HL-60/S4 (cell line): ENCODE results near the gene EFCAB11.

Source experiments
- in situ Hi-C: fragments of 300-500 bp; cut with MboI; formaldehyde crosslinking; loops from 2 replicates; pipeline ENCODE4 v1.14.3; 2022; ENCODE audit warnings: low sequenced_read_pairs

EFCAB11 gene

DNA sequence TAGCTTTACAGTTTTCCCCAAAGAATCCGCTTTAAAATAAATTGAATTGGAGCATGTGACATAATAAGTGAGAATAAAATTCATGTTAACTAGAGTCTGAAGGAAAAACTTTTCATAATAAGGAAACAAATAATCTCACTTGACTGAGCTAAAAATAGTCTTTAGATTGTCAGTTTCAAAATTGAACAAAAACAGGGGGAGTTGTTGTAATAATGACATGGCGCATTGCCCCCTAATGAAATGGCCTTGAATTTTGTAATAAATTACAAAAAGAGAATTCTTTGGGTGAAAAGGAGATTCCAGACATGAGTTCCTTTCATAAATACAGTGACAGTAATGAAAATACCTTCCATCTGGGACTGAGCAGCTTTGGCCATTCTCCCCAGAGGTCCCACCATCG lies 178.6 kb downstream of the EFCAB11 start:
- in situ Hi-C loops: no loop called here

DNA sequence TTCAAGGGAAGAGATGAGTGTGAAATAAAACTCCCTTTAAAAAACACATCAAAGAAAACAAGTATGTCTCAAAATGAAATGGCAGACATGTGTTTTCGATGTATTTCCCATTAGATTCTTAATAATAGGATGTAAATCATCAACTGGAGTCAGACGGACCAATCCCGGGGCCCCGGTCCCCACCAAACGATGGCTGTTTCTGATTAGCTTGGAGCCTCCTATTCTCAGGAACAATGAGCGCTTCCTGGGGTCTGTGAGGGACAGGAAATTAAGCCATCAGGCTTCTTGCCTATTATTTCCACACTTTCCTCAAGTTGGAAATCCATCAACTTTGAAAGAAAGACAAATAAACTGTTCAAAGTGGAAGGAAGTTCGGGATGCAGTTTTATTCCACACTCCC lies 179.4 kb downstream of the EFCAB11 start:
- in situ Hi-C loops: no loop called here

DNA sequence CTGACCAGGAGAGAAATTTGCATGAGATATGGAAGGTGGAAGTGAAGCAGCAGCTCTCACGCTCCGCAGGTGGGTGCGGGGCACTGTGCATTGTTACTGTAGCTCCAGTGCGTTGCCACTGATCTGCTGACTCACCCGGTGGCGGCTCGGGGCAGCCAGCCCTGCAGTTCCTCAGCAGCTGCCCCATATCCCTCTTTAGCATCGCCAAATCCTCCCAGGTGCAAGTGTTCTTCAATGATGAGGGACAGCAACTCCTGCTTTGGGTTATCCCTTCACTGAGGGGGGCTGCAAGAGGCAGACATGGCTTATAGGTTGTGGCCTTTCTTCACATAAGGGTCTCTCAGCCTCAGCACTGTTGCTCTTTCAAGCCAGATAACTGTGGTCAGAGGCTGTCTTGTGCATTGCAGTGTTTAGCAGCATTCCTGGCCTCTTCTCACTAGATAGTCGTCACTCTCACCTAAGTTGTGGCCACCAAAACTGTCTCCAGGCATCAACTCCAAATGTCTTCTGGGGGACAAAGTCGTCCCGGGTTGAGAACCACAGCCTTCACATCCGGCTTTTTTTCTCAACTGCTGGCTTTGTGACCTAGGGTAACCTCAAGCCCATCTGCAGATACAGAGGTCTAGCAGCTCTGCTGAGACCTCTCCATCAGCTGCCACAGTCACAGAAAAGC lies 180.8 kb downstream of the EFCAB11 start:
- in situ Hi-C loops: no loop called here

DNA sequence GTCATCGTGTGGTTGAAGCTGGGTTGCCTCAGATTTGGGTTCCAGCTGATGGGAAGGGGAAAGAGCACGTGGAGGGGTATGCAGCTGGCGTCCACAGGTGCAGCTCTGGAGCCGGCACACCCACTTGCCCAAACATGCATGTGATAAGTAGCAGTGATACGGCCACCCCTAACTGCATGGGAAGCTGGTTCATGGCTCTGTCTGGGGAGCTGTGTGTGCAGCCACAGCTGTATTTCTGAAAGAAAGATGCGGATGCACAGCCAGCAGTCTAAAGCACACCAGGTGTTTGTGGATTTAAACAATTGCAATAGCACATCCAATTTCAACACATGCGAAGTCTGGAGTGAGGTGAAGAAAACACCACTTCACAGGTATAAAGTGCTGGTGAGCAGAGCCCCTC lies 181.4 kb downstream of the EFCAB11 start:
- in situ Hi-C loops: no loop called here

DNA sequence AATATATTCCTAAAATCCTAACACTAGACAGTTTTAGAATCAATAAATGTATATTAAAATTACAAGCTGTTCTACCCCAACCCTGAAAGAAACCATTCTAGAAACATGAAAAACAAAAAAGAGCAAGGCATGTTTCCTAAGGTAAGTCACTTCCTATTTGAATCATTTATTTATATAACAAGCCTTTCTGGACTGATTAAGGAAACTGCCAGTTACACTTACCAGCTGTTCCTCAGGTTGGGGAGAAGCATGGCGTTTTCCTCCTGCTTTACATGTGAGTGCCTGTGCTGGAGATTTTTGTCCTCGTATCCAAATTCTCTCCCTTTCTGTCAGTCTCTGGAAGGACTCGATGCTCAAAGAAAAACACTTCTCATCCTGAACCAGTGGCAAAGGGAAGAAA lies 183.3 kb downstream of the EFCAB11 start:
- in situ Hi-C loops: no loop called here

DNA sequence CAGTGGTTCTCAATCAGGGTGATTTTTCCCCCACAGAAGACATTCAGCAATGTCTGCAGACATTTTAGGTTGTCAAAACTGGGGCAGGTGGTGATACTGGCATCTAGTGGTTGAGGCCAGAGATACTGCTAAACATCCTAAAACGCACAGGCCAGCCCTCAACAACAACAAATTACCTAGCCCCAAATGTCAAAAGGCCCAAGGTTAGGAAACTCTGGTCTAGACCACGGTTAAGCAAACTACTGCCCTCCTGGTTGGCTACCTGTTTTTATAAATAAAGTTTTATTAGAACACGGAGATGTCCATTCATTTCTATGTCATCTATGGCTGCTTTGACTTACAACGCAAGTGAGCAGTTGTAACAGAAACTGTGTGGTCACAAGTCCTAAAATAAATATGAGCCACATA lies 186.7 kb downstream of the EFCAB11 start:
- in situ Hi-C loops: no loop called here

DNA sequence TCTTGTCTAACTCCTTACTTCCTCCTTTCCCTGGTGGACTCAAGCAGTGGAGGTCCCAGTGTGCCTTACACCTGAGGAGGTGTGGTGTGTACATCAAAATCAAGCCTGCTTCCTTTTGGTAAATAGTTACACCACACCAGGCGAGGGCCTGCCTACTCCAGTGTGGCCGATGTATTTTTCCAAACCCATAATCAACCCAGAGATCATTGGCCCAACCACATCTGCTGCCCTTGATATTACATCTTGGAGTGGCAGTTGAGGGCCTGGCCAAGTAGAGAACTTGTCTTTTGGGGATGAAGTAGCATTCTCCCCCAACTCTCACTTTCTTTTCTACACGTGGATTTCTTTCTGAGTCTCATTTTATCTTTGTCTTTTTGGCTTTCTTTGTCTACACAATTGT lies 187.4 kb downstream of the EFCAB11 start:
- in situ Hi-C loops: no loop called here

DNA sequence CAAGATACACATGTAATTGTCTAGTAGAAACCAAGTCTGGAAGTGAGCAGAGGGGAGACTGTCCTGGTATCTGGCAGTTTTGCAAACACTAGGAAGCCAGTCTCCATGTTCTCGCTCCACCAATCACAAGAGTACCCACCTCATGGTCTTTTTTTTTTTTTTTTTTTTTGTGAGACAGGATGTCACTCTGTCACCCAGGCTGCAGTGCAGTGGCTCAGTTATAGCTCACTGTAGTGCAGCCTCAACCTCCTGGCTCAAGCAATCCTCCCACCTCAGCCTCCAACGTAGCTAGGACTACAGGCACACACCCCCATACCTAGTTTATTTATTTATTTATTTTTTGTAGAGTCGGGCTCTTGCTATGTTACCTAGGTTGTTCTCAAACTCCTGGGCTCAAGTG lies 189.2 kb downstream of the EFCAB11 start:
- in situ Hi-C loops: no loop called here

DNA sequence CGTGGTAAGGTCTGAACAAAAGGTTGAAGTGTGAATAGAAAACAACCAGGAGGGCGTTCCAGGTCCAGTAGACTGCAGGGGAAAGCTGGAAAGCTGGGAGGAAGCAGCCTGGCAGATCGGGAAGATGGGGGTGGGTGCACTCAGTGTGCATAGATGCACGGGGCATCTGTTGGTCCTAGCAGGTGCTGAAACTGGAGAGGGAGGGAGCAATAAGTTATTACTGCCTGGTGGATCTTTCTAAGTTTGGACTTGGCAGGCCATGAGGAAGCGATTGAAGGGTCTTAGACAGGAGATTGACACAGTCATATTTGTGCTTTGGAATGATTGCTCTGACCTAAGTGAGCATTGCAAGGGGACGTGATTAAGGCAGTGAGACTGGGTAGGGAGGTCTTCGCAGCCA lies 194.4 kb downstream of the EFCAB11 start:
- in situ Hi-C loops: no loop called here

DNA sequence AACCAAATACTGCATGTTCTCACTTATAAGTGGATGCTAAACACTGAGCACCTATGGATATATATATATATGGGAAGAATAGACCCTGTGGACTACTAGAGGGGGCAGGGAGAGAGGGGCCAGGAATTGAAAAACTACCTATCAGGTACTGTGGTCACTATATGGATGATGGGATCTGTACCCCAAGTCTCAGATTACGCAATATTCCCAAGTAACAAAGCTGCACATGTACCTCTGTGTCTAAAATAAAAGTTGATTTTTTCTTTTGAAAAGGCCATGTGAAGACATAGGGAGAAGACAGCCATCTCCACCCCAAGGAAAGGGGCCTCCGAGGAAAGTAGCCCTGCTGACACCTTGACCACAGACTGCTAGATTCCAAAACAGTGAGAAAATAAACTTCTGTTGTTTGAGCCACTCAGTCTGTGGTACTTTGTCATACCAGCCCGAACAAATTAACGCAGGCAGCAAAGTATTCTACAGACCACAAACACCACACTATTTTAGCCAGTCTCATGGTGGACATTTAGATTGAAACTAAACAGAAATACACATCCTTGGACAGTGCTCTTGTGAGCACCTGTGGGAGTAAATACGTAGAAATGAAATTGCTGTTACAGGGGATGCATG lies 197.1 kb downstream of the EFCAB11 start:
- in situ Hi-C loops: no loop called here

DNA sequence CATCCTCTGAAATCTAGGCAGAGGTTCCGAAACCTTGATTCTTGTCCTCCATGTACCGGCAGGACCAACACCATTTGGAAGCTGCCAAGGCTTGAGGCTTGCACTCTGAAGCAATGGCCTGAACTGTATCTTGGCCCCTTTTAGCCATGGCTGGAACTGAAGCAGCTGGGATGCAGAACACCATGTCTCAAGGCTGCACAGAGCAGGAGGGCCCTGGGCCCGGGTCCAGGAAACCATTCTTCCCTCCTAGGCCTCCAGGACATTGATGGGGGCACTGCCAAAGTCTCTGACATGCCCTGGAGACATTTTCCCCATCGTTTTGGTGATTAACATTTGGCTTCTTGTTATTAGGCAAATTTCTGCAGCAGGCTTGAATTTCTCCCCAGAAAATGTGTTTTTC lies 198.7 kb downstream of the EFCAB11 start:
- in situ Hi-C loops: no loop called here

DNA sequence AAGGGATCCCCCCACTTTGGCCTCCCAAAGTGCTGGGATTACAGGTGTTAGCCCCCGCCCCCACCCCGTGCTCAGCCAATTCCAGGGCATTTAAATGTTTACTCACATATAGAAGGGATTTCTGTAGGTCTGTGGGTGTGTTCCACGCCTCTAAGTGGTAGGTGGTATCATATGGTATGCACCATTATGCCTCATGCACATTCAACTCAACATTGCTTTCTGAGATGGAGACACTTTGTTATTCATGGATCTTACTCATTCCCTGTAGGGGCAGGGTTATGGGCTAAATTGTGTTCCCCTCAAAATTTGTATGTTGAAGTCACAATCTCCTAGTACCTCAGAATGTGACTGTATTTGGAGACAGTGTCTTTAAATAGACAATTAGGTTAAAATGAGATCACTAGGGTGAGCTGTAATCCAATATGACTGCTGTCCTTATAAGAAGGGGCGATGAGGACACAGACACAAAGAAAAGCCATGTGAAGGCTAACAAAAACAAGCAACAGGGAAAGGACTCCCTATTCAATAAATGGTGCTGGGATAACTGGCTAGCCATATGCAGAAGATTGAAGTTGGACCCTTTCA lies 200.6 kb downstream of the EFCAB11 start:
- in situ Hi-C loops: no loop called here

DNA sequence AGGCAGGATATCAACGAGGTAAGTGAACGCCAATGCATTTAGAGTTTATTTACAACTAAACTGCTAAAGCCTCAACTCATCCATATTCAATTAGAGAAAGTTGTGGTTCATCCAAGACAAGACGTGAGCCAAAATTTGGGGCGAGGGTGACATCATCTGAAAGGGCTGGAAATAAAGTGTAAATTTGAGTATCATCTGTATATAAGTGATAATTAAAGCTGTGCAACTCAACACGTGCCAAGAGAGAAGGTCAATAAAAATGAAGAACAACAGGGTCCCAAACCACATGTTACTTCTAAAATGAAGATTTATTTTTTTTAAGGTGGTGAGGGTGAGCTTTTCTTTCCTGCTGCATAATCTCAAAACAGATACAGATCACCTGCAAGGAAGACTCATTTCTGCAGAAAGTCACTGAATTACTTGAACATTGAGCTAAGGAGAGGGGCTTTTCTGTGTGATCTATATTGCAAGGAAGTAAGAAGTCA lies 203.6 kb downstream of the EFCAB11 start:
- in situ Hi-C loops: no loop called here

DNA sequence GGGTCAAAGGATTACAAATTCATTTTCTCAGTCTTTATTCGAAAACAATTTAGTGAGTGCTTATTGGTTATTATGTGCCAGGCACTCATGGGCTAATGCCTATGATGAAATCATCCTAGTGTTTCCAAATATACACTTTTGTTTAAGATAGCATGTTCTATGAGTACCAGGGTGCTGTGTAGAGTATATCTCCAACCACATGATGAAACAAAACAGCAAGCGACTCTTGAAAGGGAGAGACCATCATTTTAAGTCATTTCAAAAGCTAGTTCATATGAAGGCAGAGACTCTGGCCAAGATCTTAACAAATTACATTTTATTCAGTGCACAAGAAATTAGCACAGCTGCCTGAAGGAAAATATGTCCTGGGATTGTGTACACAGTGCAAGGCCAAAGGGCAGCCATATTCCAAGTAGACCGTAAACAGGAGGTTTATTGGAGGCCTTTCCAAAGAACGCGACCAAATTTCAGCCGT lies 204.2 kb downstream of the EFCAB11 start:
- in situ Hi-C loops: no loop called here

DNA sequence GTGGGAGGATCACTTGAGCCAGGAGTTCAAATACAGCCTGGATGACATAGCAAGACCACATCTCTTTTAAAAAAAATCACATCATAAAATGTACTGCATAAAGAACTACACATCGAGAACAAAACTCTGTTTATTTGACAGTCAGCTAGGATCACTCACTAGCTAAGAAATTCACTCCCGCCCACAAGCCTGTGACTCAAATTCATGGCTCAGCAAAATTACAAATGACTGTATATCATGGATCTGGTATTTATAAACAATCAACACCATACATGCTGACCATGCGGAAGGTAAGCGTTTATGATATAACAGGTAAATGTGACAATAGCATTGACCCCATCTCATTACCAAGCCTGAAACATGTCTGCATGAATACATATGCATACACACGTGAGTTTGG lies 206.5 kb downstream of the EFCAB11 start:
- in situ Hi-C loops: no loop called here

DNA sequence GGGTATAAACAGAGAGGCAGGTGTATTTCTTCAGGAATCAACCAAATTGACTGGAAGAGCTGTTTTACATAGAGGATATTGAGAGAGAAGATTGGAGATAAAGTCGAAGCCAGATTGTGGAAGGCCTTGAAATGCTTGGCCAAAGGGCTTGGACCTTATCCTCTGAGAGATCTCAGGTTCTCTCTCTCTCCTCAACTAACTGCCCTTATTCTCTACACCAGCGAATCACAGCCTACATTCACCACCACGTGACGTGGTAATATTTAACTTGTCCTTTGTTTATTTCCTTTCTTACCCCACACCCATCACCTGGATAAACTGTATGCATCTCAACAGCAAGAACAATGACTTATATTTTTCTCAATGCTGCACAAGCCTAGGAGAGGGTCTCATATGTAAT lies 207.4 kb downstream of the EFCAB11 start:
- in situ Hi-C loops: no loop called here

DNA sequence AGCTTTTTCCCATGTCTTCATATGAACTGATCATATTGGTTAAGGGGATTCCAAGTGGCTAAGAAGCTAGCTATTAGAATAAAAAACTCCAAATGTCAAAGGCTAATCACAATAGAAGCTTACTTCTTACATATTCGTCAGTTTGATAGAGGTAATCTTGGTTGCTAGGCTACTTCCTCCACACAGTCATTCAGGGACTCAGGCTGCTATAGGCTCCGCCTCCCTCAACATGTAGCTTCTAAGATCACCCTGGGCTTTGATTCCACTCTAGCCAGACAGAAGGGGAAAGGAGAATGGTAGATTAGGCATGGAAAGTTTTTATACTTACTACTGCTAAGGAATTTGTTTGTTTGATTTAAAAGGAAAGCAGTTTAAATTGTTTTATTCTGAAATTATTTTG lies 207.9 kb downstream of the EFCAB11 start:
- in situ Hi-C loops: no loop called here

DNA sequence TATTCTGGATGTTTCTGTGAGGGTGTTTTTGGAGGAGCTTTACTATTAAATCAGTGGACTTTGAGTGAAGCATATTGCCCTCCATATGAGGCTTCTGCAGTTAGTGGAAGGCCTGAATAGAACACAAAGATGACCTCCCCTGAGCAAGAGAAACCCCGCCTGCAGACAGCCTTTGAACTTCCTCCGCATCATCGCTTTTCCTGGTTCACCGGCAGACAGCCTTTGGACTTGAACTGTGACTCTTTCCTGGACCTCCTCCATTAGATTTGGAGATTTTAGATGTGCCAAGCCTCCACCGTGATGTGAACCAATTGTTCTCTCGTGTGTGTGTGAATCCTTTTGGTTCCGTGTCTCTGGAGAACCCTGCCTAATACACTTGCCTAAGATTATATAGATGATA lies 208.4 kb downstream of the EFCAB11 start:
- in situ Hi-C loops: no loop called here
